K562 (cell line): ENCODE data around the gene TMCC2. TPM values are rescaled to one million over a fixed set of nuclear protein-coding genes. Genes with fewer than 3 reads are reported as not detected.
A peak's percentile ranks its signal among the peaks of the same experiment; 100 is the strongest.

Source experiments
- ELF4 ChIP-seq: fragments of 450-650 bp; formaldehyde crosslinking; IDR thresholded peaks from 2 replicates; pipeline ENCODE4 v1.4.0; 2022; ENCODE audit warnings: missing genetic modification characterization
- ERF ChIP-seq: fragments of 450-650 bp; formaldehyde crosslinking; IDR thresholded peaks from 2 replicates; pipeline ENCODE4 v1.4.0; 2020; ENCODE audit warnings: mild to moderate bottlenecking, mixed read lengths
- ETV6 ChIP-seq, 3 experiments: fragments of 150-350 bp in 1 of 3; sonication (generic) in 1 of 3; formaldehyde crosslinking in 1 of 3; IDR thresholded peaks; 2 replicates each; pipeline versions ENCODE4 v1.6.1 to v1.8.0; 2014 to 2022; ENCODE audit warnings: borderline replicate concordance in 2 of 3, low read depth in 2 of 3, antibody characterized with exemption in 1 of 3, low read length in 1 of 3, mild to moderate bottlenecking in 1 of 3, missing genetic modification reagents in 1 of 3
- KDM4B ChIP-seq, 2 experiments: fragments of 450-650 bp in 1 of 2; sonication (generic) in 1 of 2; IDR thresholded peaks; 2 replicates each; pipeline ENCODE4 v1.6.1; 2016 to 2017; ENCODE audit warnings: borderline replicate concordance in 2 of 2, antibody characterized with exemption in 1 of 2, low read depth in 1 of 2, mild to moderate bottlenecking in 1 of 2
- MAZ ChIP-seq, 2 experiments: fragments of 450-650 bp in 1 of 2; sonication (generic) in 1 of 2; formaldehyde crosslinking; IDR thresholded peaks in 1 of 2; conservative IDR thresholded peaks in 1 of 2; 2 replicates each; pipeline versions ENCODE4 v1.4.0 to v1.5.0; 2020; ENCODE audit warnings: mild to moderate bottlenecking in 1 of 2, missing genetic modification reagents in 1 of 2
- MYC ChIP-seq, 2 experiments: fragments of 250-450 bp in 1 of 2; sonication (Bioruptor Pico) in 1 of 2; IDR thresholded peaks; 2 replicates each; pipeline versions ENCODE4 v1.5.1 to v1.6.1; 2012 to 2021; ENCODE audit warnings: low read depth in 2 of 2, borderline replicate concordance in 1 of 2, improper control_type of control experiment in 1 of 2, low read length in 1 of 2, mild to moderate bottlenecking in 1 of 2, moderate library complexity in 1 of 2
- PCBP1 ChIP-seq: fragments of 200-400 bp; formaldehyde crosslinking; IDR thresholded peaks from 2 replicates; pipeline ENCODE4 v1.6.1; 2018; ENCODE audit warnings: mild to moderate bottlenecking, low read depth, low read length; ENCODE audit not compliant: poor library complexity, severe bottlenecking
- POLR2AphosphoS5 ChIP-seq: IDR thresholded peaks from 2 replicates; pipeline ENCODE4 v1.6.1; 2011; ENCODE audit warnings: mild to moderate bottlenecking, low read depth, low read length, moderate library complexity; ENCODE audit not compliant: control insufficient read depth, insufficient read depth
- PRPF4 ChIP-seq: fragments of 200-400 bp; formaldehyde crosslinking; IDR thresholded peaks from one replicate; pipeline ENCODE4 v1.6.1; 2017; ENCODE audit warnings: low read length, low read depth, mild to moderate bottlenecking; ENCODE audit not compliant: insufficient read depth, poor library complexity, severe bottlenecking
- RCOR1 ChIP-seq, 2 experiments: IDR thresholded peaks; 2 replicates each; pipeline ENCODE4 v1.6.1; 2012; ENCODE audit warnings: low read depth in 2 of 2, low read length in 2 of 2, borderline replicate concordance in 1 of 2, improper control_type of control experiment in 1 of 2
- SIN3A ChIP-seq, 2 experiments: fragments of 150-350 bp in 1 of 2; IDR thresholded peaks; 2 replicates each; pipeline ENCODE4 v1.6.1; 2011 to 2016; ENCODE audit warnings: borderline replicate concordance in 2 of 2, low read depth in 2 of 2, low read length in 2 of 2, mild to moderate bottlenecking in 2 of 2, moderate library complexity in 2 of 2; ENCODE audit not compliant: control insufficient read depth in 1 of 2
- ZNF121 ChIP-seq: sonication (generic); formaldehyde crosslinking; conservative IDR thresholded peaks from 2 replicates; pipeline ENCODE4 v1.8.0; 2022; ENCODE audit warnings: missing genetic modification reagents
- ZNF316 ChIP-seq: fragments of 450-650 bp; IDR thresholded peaks from 2 replicates; pipeline ENCODE4 v1.6.1; 2016
- ZNF431 ChIP-seq: sonication (generic); formaldehyde crosslinking; IDR thresholded peaks from 2 replicates; pipeline ENCODE4 v1.8.0; 2022; ENCODE audit warnings: mild to moderate bottlenecking, missing genetic modification reagents
- polyA plus RNA-seq, 8 experiments: library from polyadenylated mRNA; depleted of rRNA in 4 of 8; stranded (reverse) in 5 of 8; unstranded in 3 of 8; fragments of >200 nt; fragmentation: Nextera tagmentation in 2 of 8; fragmentation: Illumina TruSeq in 1 of 8; extraction: Ambion mirVana in 2 of 8; extraction: Trizol in 1 of 8; gene quantifications; 2 replicates each; pipeline versions ENCODE4 v1.2.1 to v1.2.3, GENCODE V29; 2011 to 2014; ENCODE audit warnings: inconsistent platforms in 1 of 8, missing spikeins in 1 of 8
- total RNA-seq, 7 experiments: library from RNA; depleted of rRNA in 6 of 7; stranded (reverse); fragments of >200 nt in 6 of 7; fragmentation: Illumina TruSeq in 2 of 7; extraction: Trizol in 2 of 7; gene quantifications; 2 replicates each; pipeline versions ENCODE4 v1.2.1 to v1.2.3, GENCODE V29; 2011 to 2021; ENCODE audit warnings: low replicate concordance in 1 of 7
- TF ChIP-seq, protein P1 (sequence below): fragments of 450-650 bp; IDR thresholded peaks from 2 replicates; pipeline ENCODE4 v1.6.1; 2017; ENCODE audit warnings: antibody characterized with exemption
- TF ChIP-seq, protein P2 (sequence below): fragments of 250-450 bp; sonication (Bioruptor Pico); IDR thresholded peaks from 2 replicates; pipeline ENCODE4 v1.4.0; 2020; ENCODE audit warnings: mild to moderate bottlenecking, moderate library complexity
- TF ChIP-seq, protein P3 (sequence below): fragments of 450-650 bp; formaldehyde crosslinking; IDR thresholded peaks from 2 replicates; pipeline ENCODE4 v1.4.0; 2020; ENCODE audit warnings: mild to moderate bottlenecking, moderate library complexity
- TF ChIP-seq, protein P4 (sequence below): fragments of 450-650 bp; IDR thresholded peaks from 2 replicates; pipeline ENCODE4 v1.6.1; 2016

Gene TMCC2
- total and polyA plus RNA-seq, 9 of the 15 experiments (the other 6 are each of a cell fraction or from before 2014, with no cell fraction given), result 0.06 to 1.8 (median 0.98) TPM

DNA sequence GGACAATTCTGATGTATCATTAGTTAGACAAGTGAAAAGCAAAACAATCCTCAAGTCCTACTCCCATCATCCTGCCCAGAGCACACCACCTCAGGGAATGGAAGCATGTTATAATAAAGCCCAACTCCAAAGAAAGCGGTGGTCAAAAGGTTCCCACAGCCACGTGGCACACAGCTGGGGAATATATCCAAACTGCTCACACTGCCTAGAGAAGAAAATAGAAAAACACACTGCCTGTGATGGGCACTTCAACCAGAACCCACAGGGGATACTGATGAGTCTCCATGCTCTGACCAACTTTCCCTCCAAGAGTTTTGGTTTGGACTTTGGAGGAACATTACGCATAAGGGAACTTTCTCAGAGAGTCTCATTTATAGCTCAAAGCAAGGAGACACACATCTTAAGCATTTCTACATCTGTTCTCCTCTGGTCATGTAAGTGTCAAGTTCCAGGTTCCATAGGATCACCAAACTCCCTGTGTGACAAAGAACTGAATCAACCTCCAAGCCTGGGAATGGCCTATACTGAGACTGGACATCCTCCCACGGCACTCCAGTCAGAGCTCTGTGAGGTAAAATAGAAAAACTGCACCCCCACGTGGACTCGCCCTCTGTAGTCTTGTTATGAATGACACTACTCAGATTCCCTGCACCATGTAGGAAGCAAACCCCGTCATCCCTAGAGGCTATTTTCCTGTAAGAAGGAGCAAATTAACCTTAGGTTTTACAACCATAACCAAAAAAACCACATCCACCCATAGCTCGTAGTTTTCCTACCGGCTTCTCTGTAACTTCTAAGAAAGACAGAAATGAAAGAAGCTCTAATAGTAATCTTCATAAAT lies 28.4 kb upstream of the TMCC2 start (continued):
- TF ChIP-seq RCOR1 (IDR thresholded peaks at IDR 0.05; ENCODE audit: borderline replicate concordance in 1 of 2, low read depth in 2 of 2, low read length in 2 of 2), result peak in 1 of 2 experiments; percentile 62; a peak in 1 of 4 replicates
- TF ChIP-seq, protein P1, sequence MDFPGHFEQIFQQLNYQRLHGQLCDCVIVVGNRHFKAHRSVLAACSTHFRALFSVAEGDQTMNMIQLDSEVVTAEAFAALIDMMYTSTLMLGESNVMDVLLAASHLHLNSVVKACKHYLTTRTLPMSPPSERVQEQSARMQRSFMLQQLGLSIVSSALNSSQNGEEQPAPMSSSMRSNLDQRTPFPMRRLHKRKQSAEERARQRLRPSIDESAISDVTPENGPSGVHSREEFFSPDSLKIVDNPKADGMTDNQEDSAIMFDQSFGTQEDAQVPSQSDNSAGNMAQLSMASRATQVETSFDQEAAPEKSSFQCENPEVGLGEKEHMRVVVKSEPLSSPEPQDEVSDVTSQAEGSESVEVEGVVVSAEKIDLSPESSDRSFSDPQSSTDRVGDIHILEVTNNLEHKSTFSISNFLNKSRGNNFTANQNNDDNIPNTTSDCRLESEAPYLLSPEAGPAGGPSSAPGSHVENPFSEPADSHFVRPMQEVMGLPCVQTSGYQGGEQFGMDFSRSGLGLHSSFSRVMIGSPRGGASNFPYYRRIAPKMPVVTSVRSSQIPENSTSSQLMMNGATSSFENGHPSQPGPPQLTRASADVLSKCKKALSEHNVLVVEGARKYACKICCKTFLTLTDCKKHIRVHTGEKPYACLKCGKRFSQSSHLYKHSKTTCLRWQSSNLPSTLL, result no peak
- TF ChIP-seq ERF (CRISPR knock-in tag), result no peak
- peak; percentile 12 to 46; a peak in 1 of 4 replicates for TF ChIP-seq MAZ (CRISPR knock-in tag; conservative IDR thresholded peaks at IDR 0.05 in 1 of 2, IDR thresholded peaks at IDR 0.05 in 1 of 2)
- no peak for TF ChIP-seq POLR2AphosphoS5
- TF ChIP-seq, protein P2, sequence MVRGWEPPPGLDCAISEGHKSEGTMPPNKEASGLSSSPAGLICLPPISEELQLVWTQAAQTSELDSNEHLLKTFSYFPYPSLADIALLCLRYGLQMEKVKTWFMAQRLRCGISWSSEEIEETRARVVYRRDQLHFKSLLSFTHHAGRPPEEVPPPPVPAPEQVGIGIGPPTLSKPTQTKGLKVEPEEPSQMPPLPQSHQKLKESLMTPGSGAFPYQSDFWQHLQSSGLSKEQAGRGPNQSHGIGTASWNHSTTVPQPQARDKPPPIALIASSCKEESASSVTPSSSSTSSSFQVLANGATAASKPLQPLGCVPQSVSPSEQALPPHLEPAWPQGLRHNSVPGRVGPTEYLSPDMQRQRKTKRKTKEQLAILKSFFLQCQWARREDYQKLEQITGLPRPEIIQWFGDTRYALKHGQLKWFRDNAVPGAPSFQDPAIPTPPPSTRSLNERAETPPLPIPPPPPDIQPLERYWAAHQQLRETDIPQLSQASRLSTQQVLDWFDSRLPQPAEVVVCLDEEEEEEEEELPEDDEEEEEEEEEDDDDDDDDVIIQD, result no peak
- no peak for TF ChIP-seq KDM4B (IDR thresholded peaks at IDR 0.05; ENCODE audit: borderline replicate concordance in 2 of 2, low read depth in 1 of 2)
- no peak for TF ChIP-seq ETV6 (IDR thresholded peaks at IDR 0.05; ENCODE audit: borderline replicate concordance in 1 of 2, low read depth in 2 of 2, low read length in 1 of 2)
- TF ChIP-seq ETV6 (CRISPR knock-in tag; IDR thresholded peaks at IDR 0.05; ENCODE audit: borderline replicate concordance), result no peak
- no peak for TF ChIP-seq ZNF431 (CRISPR knock-in tag)
- no peak for TF ChIP-seq PRPF4
- no peak for TF ChIP-seq ELF4 (CRISPR knock-in tag)
- no peak for TF ChIP-seq ZNF316
- TF ChIP-seq, protein P3, sequence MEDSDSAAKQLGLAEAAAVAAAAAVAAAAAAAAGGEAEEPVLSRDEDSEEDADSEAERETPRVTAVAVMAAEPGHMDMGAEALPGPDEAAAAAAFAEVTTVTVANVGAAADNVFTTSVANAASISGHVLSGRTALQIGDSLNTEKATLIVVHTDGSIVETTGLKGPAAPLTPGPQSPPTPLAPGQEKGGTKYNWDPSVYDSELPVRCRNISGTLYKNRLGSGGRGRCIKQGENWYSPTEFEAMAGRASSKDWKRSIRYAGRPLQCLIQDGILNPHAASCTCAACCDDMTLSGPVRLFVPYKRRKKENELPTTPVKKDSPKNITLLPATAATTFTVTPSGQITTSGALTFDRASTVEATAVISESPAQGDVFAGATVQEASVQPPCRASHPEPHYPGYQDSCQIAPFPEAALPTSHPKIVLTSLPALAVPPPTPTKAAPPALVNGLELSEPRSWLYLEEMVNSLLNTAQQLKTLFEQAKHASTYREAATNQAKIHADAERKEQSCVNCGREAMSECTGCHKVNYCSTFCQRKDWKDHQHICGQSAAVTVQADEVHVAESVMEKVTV (CRISPR knock-in tag), result peak; percentile 39; the same call in 1 of the 2 replicates
- no peak for TF ChIP-seq ZNF121 (CRISPR knock-in tag)
- no peak for TF ChIP-seq PCBP1
- 0 out of 2 replicates have a peak, but pooled peaks have one; percentile 45 for TF ChIP-seq MYC (IDR thresholded peaks at IDR 0.05; ENCODE audit: low read depth, low read length)
- no peak for TF ChIP-seq MYC (CRISPR knock-in tag; IDR thresholded peaks at IDR 0.05; ENCODE audit: borderline replicate concordance, low read depth)
- TF ChIP-seq SIN3A (IDR thresholded peaks at IDR 0.05; ENCODE audit: borderline replicate concordance in 2 of 2, control insufficient read depth in 1 of 2, low read depth in 2 of 2, low read length in 2 of 2), result no peak
- TF ChIP-seq, protein P4, sequence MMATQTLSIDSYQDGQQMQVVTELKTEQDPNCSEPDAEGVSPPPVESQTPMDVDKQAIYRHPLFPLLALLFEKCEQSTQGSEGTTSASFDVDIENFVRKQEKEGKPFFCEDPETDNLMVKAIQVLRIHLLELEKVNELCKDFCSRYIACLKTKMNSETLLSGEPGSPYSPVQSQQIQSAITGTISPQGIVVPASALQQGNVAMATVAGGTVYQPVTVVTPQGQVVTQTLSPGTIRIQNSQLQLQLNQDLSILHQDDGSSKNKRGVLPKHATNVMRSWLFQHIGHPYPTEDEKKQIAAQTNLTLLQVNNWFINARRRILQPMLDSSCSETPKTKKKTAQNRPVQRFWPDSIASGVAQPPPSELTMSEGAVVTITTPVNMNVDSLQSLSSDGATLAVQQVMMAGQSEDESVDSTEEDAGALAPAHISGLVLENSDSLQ, result peak; percentile 42; the same call in 1 of the 2 replicates
